ENCODE results near the gene LPO. TPM values are rescaled to one million over a fixed set of nuclear protein-coding genes. Genes with fewer than 3 reads are reported as not detected.

The LPO gene
- total RNA-seq, 3 donors from 2014 or later: not detected

DNA sequence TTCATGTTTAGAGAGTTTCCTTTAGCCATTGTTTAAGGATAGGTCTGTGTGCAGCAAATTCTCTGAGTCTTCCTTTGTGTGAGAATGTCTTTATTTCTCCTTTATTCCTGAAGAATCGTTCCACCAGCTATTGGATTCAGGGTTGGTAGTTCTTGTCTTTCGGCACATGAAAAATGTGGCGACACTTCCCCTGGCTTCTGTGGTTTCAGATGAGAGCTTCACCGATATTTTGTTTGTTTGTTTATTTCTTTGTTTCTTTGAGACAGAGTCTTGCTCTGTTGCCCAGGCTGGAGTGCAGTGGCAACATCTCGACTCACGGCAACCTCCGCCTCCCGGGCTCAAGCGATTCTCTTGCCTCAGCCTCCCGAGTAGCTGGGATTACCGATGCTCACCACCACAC is 23.8 kb downstream of the LPO start:
- H3K4me1 ChIP-seq (ENCODE audit: low read depth): no peaks in the 10 kb centered on the region
- DNase-seq (no peak), ATAC-seq (no peak)
- TF ChIP-seq, protein P1, sequence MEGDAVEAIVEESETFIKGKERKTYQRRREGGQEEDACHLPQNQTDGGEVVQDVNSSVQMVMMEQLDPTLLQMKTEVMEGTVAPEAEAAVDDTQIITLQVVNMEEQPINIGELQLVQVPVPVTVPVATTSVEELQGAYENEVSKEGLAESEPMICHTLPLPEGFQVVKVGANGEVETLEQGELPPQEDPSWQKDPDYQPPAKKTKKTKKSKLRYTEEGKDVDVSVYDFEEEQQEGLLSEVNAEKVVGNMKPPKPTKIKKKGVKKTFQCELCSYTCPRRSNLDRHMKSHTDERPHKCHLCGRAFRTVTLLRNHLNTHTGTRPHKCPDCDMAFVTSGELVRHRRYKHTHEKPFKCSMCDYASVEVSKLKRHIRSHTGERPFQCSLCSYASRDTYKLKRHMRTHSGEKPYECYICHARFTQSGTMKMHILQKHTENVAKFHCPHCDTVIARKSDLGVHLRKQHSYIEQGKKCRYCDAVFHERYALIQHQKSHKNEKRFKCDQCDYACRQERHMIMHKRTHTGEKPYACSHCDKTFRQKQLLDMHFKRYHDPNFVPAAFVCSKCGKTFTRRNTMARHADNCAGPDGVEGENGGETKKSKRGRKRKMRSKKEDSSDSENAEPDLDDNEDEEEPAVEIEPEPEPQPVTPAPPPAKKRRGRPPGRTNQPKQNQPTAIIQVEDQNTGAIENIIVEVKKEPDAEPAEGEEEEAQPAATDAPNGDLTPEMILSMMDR (IDR thresholded peaks at IDR 0.05): no peak
- no peaks in the 10 kb centered on the region for H3K36me3 ChIP-seq (ENCODE audit: low read depth)
- intact Hi-C loops (cut with DNase I, micrococcal nuclease): no loop called here
- H3K4me3 ChIP-seq: no peak overlapping the region
- H3K9me3 ChIP-seq: no peaks in the 10 kb centered on the region

DNA sequence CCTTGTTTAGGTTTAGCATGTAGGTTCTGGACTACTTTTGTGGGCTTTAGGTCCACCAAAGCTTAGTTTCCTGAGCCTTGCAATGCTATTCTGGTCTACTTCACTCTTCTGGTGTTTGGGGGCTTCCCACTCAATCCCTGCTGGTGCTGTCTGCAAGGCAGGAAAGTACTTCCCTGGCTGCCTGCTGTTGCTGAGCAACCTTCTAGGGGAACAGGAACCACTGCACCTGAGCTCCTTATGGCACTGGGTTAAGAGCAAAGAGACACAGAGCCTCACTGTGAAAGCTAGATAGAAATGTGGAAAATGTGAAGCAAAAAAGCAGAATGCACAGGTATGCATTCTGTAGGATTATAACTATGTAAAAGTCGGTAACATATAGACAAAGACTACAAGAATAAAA is 25.4 kb downstream of the LPO start:
- TF ChIP-seq, protein P1 (IDR thresholded peaks at IDR 0.05): no peak
- Histone ChIP-seq H3K36me3 (ENCODE audit: low read depth) (no peaks in the 10 kb centered on the region), H3K9me3 (no peaks in the 10 kb centered on the region), H3K4me1 (ENCODE audit: low read depth) (no peaks in the 10 kb centered on the region), H3K4me3 (no peak overlapping the region)
- ATAC-seq: no peak
- intact Hi-C loops (cut with DNase I, micrococcal nuclease): no loop called here
- no peak for DNase-seq

DNA sequence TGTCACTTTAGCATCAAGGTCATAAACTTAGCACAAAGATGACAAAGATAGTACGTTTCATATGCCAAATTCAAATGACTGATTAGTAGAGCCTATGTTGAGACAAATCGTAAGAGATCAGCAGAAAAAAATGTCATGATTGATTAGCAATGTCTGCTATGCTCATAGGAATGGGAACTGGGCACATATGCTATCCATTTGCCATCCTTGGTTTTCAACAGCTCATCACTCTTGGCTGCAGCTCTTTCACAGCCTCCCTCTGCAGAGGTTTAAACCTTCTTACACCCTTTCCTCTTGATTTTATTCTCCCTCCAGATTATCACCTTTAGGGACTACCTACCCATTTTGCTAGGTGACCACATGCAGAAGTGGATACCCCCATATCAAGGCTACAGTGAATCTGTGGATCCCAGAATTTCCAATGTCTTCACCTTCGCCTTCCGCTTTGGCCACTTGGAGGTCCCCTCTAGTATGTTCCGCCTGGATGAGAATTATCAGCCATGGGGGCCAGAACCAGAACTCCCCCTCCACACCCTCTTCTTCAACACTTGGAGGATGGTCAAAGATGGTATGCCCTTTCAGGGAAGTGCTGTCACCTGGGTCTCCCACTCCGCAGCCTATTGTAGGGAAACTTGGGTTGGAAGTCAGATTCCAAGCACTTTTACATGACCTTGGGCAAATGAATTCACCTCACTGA is 26.2 kb downstream of the LPO start:
- TF ChIP-seq, protein P1 (IDR thresholded peaks at IDR 0.05): no peak
- Histone ChIP-seq H3K4me3 (no peak overlapping the region), H3K4me1 (ENCODE audit: low read depth) (no peaks in the 10 kb centered on the region), H3K9me3 (no peaks in the 10 kb centered on the region), H3K36me3 (ENCODE audit: low read depth) (no peaks in the 10 kb centered on the region)
- ATAC-seq: no peak
- no peak for DNase-seq
- intact Hi-C loops (cut with DNase I, micrococcal nuclease): no loop called here

DNA sequence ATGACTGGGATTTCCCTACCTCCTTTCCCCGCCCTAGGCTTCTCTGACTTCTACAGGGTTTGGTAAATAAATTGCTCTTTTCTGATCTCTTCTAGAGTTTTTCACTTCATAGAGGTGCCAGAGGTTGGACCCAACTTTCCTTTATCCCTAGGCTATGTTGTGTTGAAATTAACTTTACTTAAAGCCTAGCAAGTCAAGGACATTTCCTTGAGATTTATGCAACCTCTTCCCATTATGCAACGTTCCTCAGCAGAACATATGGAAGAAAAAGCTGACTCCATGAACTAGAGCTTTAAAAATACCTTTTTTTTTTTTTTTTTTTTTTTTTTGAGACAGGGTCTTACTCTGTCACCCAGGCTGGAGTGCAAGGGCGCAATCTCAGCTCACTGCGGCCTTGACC is 26.9 kb downstream of the LPO start:
- no peaks in the 10 kb centered on the region for H3K36me3 ChIP-seq (ENCODE audit: low read depth)
- H3K4me3 ChIP-seq: no peak overlapping the region
- H3K4me1 ChIP-seq (ENCODE audit: low read depth): no peaks in the 10 kb centered on the region
- TF ChIP-seq, protein P1 (IDR thresholded peaks at IDR 0.05): no peak
- ATAC-seq (no peak), DNase-seq (no peak)
- intact Hi-C loops (cut with DNase I, micrococcal nuclease): no loop called here
- no peaks in the 10 kb centered on the region for H3K9me3 ChIP-seq

DNA sequence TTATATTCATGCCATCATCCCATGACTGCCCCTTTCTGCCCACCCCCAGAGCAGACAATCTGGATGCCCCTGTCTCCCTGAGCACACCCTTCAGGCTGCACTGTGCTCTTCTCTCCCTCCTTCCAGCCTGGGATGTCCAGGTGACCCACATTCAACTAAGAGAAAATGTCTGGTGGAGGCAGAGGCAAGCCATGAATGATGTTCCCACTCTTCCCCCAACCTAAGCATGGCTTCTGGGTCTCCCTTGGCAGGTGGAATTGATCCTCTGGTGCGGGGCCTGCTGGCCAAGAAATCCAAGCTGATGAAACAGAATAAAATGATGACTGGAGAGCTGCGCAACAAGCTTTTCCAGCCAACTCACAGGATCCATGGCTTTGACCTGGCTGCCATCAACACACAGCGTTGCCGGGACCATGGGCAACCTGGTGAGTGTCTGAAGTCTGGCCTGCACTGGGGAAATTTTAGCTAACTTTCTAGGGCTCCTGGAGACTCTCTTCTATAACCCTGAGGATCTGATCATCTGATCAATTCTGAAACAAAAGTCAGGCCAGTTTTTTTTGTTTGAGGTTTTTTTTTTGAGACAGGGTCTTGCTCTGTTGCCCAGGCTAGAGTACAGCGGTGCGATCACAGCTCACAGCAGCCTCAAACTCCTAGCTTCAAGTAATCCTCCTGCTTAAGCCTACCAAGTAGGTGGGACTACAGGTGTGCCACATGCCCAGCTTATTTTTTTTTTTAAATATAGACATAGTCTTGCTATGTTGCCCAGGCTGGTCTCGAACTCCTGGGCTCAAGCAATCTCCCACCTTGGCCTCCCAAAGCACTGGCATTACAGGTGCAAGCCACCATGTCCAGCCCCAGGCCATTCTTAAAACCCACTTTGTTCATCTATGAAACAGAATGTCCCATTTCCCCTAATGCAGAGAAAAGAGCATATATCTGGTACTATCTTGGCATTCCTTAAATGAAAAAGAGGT is 27.8 kb downstream of the LPO start:
- intact Hi-C loops (cut with DNase I, micrococcal nuclease): no loop called here
- TF ChIP-seq, protein P1 (IDR thresholded peaks at IDR 0.05): no peak
- Histone ChIP-seq H3K4me3 (no peak overlapping the region), H3K36me3 (ENCODE audit: low read depth) (no peaks in the 10 kb centered on the region), H3K9me3 (no peaks in the 10 kb centered on the region), H3K4me1 (ENCODE audit: low read depth) (no peaks in the 10 kb centered on the region)
- ATAC-seq: no peak
- DNase-seq: no peak
